ENCODE results near the gene NOXA1. TPM values are rescaled to one million over a fixed set of nuclear protein-coding genes. Genes with fewer than 3 reads are reported as not detected.
A peak's percentile ranks its signal among the peaks of the same experiment; 100 is the strongest.
"Not testable (repeated sequence)": the region's sequence is repeated elsewhere in the genome, so short reads cannot be mapped to it uniquely, and the experiment has no call there.

NOXA1 gene
- total RNA-seq, 1 donor from 2014 or later: 3.3 TPM

GRCh38 chr9:137450539-137451222 is 27.5 kb downstream of the NOXA1 start:
- intact Hi-C loops (cut with DNase I); DNase-seq (ENCODE audit: low spot score): not testable (repeated sequence)

- intact Hi-C loops (cut with DNase I): not testable (repeated sequence)
- peak; percentile 5 for DNase-seq (ENCODE audit: low spot score)
Measured at GRCh38 chr9:137451264-137452005, 28.2 kb downstream of the NOXA1 start.

- DNase-seq (ENCODE audit: low spot score): peak; percentile 50
- intact Hi-C loops (cut with DNase I): no loop called here
Measured at GRCh38 chr9:137452006-137452760, 29.0 kb downstream of the NOXA1 start.

GRCh38 chr9:137452761-137453642 is 29.8 kb downstream of the NOXA1 start:
- intact Hi-C loops (cut with DNase I): no loop called here
- DNase-seq (ENCODE audit: low spot score): peak; percentile 75

GRCh38 chr9:137453643-137454081 is 30.5 kb downstream of the NOXA1 start:
- intact Hi-C loops (cut with DNase I): no loop called here
- DNase-seq (ENCODE audit: low spot score): peak; percentile 91

GRCh38 chr9:137454145-137454596 is 31.0 kb downstream of the NOXA1 start:
- intact Hi-C loops (cut with DNase I): no loop called here
- peak; percentile 88 for DNase-seq (ENCODE audit: low spot score)

- DNase-seq (ENCODE audit: low spot score): peak; percentile 73
- intact Hi-C loops (cut with DNase I): no loop called here
Measured at GRCh38 chr9:137454597-137455358, 31.6 kb downstream of the NOXA1 start.

- intact Hi-C loops (cut with DNase I): no loop called here
- peak; percentile 69 for DNase-seq (ENCODE audit: low spot score)
Measured at GRCh38 chr9:137455359-137455991, 32.3 kb downstream of the NOXA1 start.

- peak; percentile 36 for DNase-seq (ENCODE audit: low spot score)
- intact Hi-C loops (cut with DNase I): no loop called here
Measured at GRCh38 chr9:137456061-137456863, 33.1 kb downstream of the NOXA1 start.

GRCh38 chr9:137456864-137457405 is 33.7 kb downstream of the NOXA1 start:
- intact Hi-C loops (cut with DNase I): no loop called here
- DNase-seq (ENCODE audit: low spot score): peak; percentile 69

- intact Hi-C loops (cut with DNase I): no loop called here
- DNase-seq (ENCODE audit: low spot score): peak; percentile 63
Measured at GRCh38 chr9:137457406-137458193, 34.4 kb downstream of the NOXA1 start.

- intact Hi-C loops (cut with DNase I): no loop called here
- peak; percentile 73 for DNase-seq (ENCODE audit: low spot score)
Measured at GRCh38 chr9:137458194-137459151, 35.3 kb downstream of the NOXA1 start.

- peak; percentile 97 for DNase-seq (ENCODE audit: low spot score)
- intact Hi-C loops (cut with DNase I): no loop called here
Measured at GRCh38 chr9:137459152-137459600, 36.0 kb downstream of the NOXA1 start, which contains the start of gene NSMF. TSS of gene NSMF (minus strand) at chr9:137459334. CDS start at chr9:137459102, 232 bp downstream.

- intact Hi-C loops (cut with DNase I): no loop called here
- peak; percentile 64 for DNase-seq (ENCODE audit: low spot score)
Measured at GRCh38 chr9:137459601-137460362, 36.6 kb downstream of the NOXA1 start.

Data from cardiac septum (tissue), 1 donor.